A673 (cell line): ENCODE data around the gene MGAT5B. TPM values are rescaled to one million over a fixed set of nuclear protein-coding genes. Genes with fewer than 3 reads are reported as not detected.
A peak's percentile ranks its signal among the peaks of the same experiment; 100 is the strongest.

ENCODE experiments used
- BruUV-seq: library from RNA; stranded (reverse); fragments of 400-500 nt; replicated peaks from 2 replicates; lab custom pipeline; 2021; lab: Mats Ljungman, UMichigan
- CTCF ChIA-PET: fragments of 300-600 bp; sonication (Branson Sonifier 250); formaldehyde crosslinking; loops from one replicate; lab custom pipeline; 2022; ENCODE audit warnings: antibody characterized with exemption; lab: Charles Lee
- POLR2A ChIA-PET: fragments of 300-600 bp; sonication (Branson Sonifier 250); formaldehyde crosslinking; loops from one replicate; lab custom pipeline; 2022; ENCODE audit warnings: antibody characterized with exemption; ENCODE audit not compliant: low non-redundant PET; lab: Charles Lee
- DNase-seq: peaks from one replicate; pipeline ENCODE4 v3.0.0-alpha.2; 2015; ENCODE audit warnings: low spot score
- H3K27ac ChIP-seq: fragments of 200-600 bp; sonication (generic); 2 replicates; pipeline ENCODE4 v1.5.1; 2016; ENCODE audit warnings: mixed run types, low read depth, mild to moderate bottlenecking, mixed read lengths, antibody characterized with exemption, low read length; ENCODE audit not compliant: poor library complexity, severe bottlenecking
- H3K27me3 ChIP-seq: fragments of 200-600 bp; sonication (generic); replicated peaks from 2 replicates; pipeline ENCODE4 v1.6.1; 2017; ENCODE audit warnings: mixed run types, low read depth, mild to moderate bottlenecking, mixed read lengths, antibody characterized with exemption, low read length; ENCODE audit not compliant: insufficient read depth, poor library complexity
- H3K36me3 ChIP-seq: fragments of 200-600 bp; sonication (generic); 2 replicates; pipeline ENCODE4 v1.6.1; 2016; ENCODE audit warnings: mixed run types, mild to moderate bottlenecking, mixed read lengths, antibody characterized with exemption, low read length; ENCODE audit not compliant: insufficient read depth, poor library complexity, severe bottlenecking
- H3K4me1 ChIP-seq: fragments of 200-600 bp; sonication (generic); 2 replicates; pipeline ENCODE4 v1.6.1; 2017; ENCODE audit warnings: mixed run types, mild to moderate bottlenecking, mixed read lengths, antibody characterized with exemption, low read length; ENCODE audit not compliant: insufficient read depth, poor library complexity, severe bottlenecking
- H3K4me3 ChIP-seq: fragments of 200-600 bp; sonication (generic); 2 replicates; pipeline ENCODE4 v1.5.1; 2016; ENCODE audit warnings: low read depth, mixed run types, mild to moderate bottlenecking, mixed read lengths, low read length; ENCODE audit not compliant: poor library complexity, severe bottlenecking
- H3K9me3 ChIP-seq: fragments of 200-600 bp; sonication (generic); 2 replicates; pipeline ENCODE4 v1.6.1; 2016; ENCODE audit warnings: mixed run types, low read depth, mild to moderate bottlenecking, mixed read lengths, antibody characterized with exemption, low read length; ENCODE audit not compliant: poor library complexity, severe bottlenecking
- EZH2 ChIP-seq: fragments of 200-600 bp; sonication (generic); IDR thresholded peaks from 2 replicates; pipeline ENCODE4 v1.6.1; 2017; ENCODE audit warnings: borderline replicate concordance, low read depth, mild to moderate bottlenecking, mixed read lengths, antibody characterized with exemption, low read length; ENCODE audit not compliant: poor library complexity, severe bottlenecking
- intact Hi-C: fragments of 100-400 bp; cut with micrococcal nuclease; formaldehyde crosslinking; loops from one replicate; pipeline ENCODE4 v1.10.0; 2022; ENCODE audit not compliant: unreplicated experiment
- total RNA-seq: library from RNA; stranded (reverse); gene quantifications from 2 replicates; pipeline ENCODE4 v1.2.3, GENCODE V29; 2021
- TF ChIP-seq, protein P1 (sequence below): fragments of 300-800, 200-600 bp; sonication (generic); conservative IDR thresholded peaks from 2 replicates; pipeline ENCODE4 v1.5.1; 2017; ENCODE audit warnings: low read depth, mild to moderate bottlenecking, antibody characterized with exemption, low read length, moderate library complexity, mixed read lengths

MGAT5B gene
- total RNA-seq, 1 experiment from 2014 or later = 1.1 TPM

DNA sequence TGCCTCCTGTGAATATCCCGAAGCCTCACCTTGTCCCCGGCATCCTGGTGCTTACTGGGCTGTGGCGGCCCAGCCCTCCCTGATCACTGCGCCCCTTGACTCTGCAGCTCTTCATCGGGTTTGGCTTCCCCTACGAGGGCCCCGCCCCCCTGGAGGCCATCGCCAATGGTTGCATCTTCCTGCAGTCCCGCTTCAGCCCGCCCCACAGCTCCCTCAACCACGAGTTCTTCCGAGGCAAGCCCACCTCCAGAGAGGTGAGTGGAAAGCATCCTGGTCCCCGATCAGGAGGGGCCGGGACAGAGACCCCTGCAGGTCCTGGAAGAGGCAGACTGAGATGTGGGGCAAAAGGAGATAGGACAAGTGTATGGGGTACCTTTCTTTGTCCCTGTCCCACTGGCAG, 72.1 kb downstream of the MGAT5B start:
- H3K4me1 ChIP-seq = no peaks in the 10 kb centered on the region
- no peak overlapping the region for H3K4me3 ChIP-seq
- no peaks in the 10 kb centered on the region for H3K9me3 ChIP-seq
- TF ChIP-seq, protein P1, sequence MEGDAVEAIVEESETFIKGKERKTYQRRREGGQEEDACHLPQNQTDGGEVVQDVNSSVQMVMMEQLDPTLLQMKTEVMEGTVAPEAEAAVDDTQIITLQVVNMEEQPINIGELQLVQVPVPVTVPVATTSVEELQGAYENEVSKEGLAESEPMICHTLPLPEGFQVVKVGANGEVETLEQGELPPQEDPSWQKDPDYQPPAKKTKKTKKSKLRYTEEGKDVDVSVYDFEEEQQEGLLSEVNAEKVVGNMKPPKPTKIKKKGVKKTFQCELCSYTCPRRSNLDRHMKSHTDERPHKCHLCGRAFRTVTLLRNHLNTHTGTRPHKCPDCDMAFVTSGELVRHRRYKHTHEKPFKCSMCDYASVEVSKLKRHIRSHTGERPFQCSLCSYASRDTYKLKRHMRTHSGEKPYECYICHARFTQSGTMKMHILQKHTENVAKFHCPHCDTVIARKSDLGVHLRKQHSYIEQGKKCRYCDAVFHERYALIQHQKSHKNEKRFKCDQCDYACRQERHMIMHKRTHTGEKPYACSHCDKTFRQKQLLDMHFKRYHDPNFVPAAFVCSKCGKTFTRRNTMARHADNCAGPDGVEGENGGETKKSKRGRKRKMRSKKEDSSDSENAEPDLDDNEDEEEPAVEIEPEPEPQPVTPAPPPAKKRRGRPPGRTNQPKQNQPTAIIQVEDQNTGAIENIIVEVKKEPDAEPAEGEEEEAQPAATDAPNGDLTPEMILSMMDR = no peak
- no peak for TF ChIP-seq EZH2
- no peaks in the 10 kb centered on the region for H3K36me3 ChIP-seq
- DNase-seq = no peak
- POLR2A ChIA-PET = no interaction called here
- no TSS peak for BruUV-seq
- H3K27me3 ChIP-seq = no peaks in the 10 kb centered on the region
- no peak overlapping the region for H3K27ac ChIP-seq
- CTCF ChIA-PET = no interaction called here
- intact Hi-C loops = no loop called here

DNA sequence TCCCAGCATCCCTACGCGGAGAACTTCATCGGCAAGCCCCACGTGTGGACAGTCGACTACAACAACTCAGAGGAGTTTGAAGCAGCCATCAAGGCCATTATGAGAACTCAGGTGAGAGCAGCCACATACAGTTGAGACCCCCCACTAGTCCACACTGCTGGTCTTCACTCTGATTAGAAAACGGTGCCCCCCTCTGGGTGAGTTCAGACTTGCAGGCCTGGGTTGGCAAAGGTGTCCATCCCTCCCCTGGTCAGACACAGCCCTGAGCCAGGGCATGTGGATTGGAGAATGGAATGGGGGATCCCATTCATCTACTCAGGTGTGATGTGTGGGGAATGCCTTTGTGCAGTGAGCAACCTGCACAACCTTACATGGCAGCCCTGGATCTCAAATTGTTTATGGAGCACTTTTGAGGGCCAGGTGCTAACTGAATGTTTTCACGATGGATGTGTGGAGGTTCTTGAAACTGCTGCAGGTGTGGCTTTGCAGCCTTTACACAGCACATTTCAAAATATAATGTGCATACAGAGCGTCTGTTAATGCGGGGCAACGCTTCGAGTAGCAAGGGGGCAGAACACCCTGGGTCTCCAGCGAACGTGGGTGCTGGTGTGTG, 72.6 kb downstream of the MGAT5B start:
- POLR2A ChIA-PET = no interaction called here
- DNase-seq = no peak
- Histone ChIP-seq H3K27me3 (no peaks in the 10 kb centered on the region), H3K27ac (no peak overlapping the region), H3K36me3 (no peaks in the 10 kb centered on the region), H3K4me1 (no peaks in the 10 kb centered on the region), H3K4me3 (no peak overlapping the region), H3K9me3 (no peaks in the 10 kb centered on the region)
- no TSS peak for BruUV-seq
- TF ChIP-seq, protein P1 = peak; percentile 40
- no peak for TF ChIP-seq EZH2
- CTCF ChIA-PET = no interaction called here
- intact Hi-C loops = no loop called here

- Histone ChIP-seq H3K4me1 (no peaks in the 10 kb centered on the region), H3K27me3 (no peaks in the 10 kb centered on the region), H3K4me3 (no peak overlapping the region), H3K9me3 (no peaks in the 10 kb centered on the region), H3K36me3 (no peaks in the 10 kb centered on the region), H3K27ac (no peak overlapping the region)
- TF ChIP-seq EZH2 = no peak
- TF ChIP-seq, protein P1 = no peak
- ChIA-PET CTCF (no interaction called here), POLR2A (no interaction called here)
- DNase-seq = no peak
- intact Hi-C loops = no loop called here
- BruUV-seq = no TSS peak
These were observed 75.0 kb downstream of the MGAT5B start for GRCh38 chr17:76943202-76943601.
